ENCODE data around the gene C14orf93.
"Not testable (repeated sequence)": the region's sequence is repeated elsewhere in the genome, so short reads cannot be mapped to it uniquely, and the experiment has no call there.

The C14orf93 gene

GRCh38 chr14:22951795-22952194, 58.1 kb downstream of the C14orf93 start:
- not testable (repeated sequence) for H3K27me3 ChIP-seq (ENCODE audit: low read depth, low read length); H3K4me1 ChIP-seq (ENCODE audit: control insufficient read depth in 1 of 2, insufficient read depth in 2 of 2, low read length in 2 of 2); H3K4me3 ChIP-seq (ENCODE audit: low read depth in 1 of 2, low read length in 2 of 2); H3K27ac ChIP-seq (ENCODE audit: low read length); H3K9me3 ChIP-seq (ENCODE audit: control insufficient read depth in 1 of 2, low read length in 2 of 2)
- H3K36me3 ChIP-seq (ENCODE audit: control insufficient read depth in 1 of 2, insufficient read depth in 2 of 2, low read length in 2 of 2) = peaks cover 23 to 39% of the 10 kb centered on the region in 2 donors

GRCh38 chr14:22945642-22946041, 64.3 kb downstream of the C14orf93 start:
- H3K27ac ChIP-seq (ENCODE audit: low read length) = no peak overlapping the region
- no peaks in the 10 kb centered on the region for H3K27me3 ChIP-seq (ENCODE audit: low read depth, low read length)
- no peaks in the 10 kb centered on the region for H3K9me3 ChIP-seq (ENCODE audit: control insufficient read depth in 1 of 2, low read length in 2 of 2)
- H3K4me3 ChIP-seq (ENCODE audit: low read depth in 1 of 2, low read length in 2 of 2) = no peak overlapping the region
- no peaks in the 10 kb centered on the region for H3K4me1 ChIP-seq (ENCODE audit: control insufficient read depth in 1 of 2, insufficient read depth in 2 of 2, low read length in 2 of 2)
- H3K36me3 ChIP-seq (ENCODE audit: control insufficient read depth in 1 of 2, insufficient read depth in 2 of 2, low read length in 2 of 2) = peaks cover 18 to 38% of the 10 kb centered on the region in 2 donors

GRCh38 chr14:22939684-22940083, 70.3 kb downstream of the C14orf93 start:
- Histone ChIP-seq H3K9me3 (ENCODE audit: control insufficient read depth in 1 of 2, low read length in 2 of 2) (no peaks in the 10 kb centered on the region), H3K4me1 (ENCODE audit: control insufficient read depth in 1 of 2, insufficient read depth in 2 of 2, low read length in 2 of 2) (no peaks in the 10 kb centered on the region), H3K4me3 (ENCODE audit: low read depth in 1 of 2, low read length in 2 of 2) (no peak overlapping the region), H3K27ac (ENCODE audit: low read length) (no peak overlapping the region), H3K27me3 (ENCODE audit: low read depth, low read length) (no peaks in the 10 kb centered on the region), H3K36me3 (ENCODE audit: control insufficient read depth in 1 of 2, insufficient read depth in 2 of 2, low read length in 2 of 2) (peaks cover 0 to 6% of the 10 kb centered on the region in 2 donors)
